Ishikawa (cell line): Measurements from ENCODE around the gene ATRN.

Experiments
- FOXM1 ChIP-seq: IDR thresholded peaks from 2 replicates; pipeline ENCODE4 v1.6.1; 2012; ENCODE audit warnings: low read depth, borderline replicate concordance
- RAD21 ChIP-seq: IDR thresholded peaks from 2 replicates; pipeline ENCODE4 v1.6.1; 2012; ENCODE audit warnings: low read depth
- REST ChIP-seq: IDR thresholded peaks from 2 replicates; pipeline ENCODE4 v1.6.1; 2012; ENCODE audit warnings: low read depth, mild to moderate bottlenecking

ATRN gene

GRCh38 chr20:3699037-3699436 is 228.2 kb downstream of the ATRN start:
- TF ChIP-seq RAD21 (no peak), FOXM1 (no peak), REST (no peak)
